Measurements from ENCODE around the gene RLN3.

Gene RLN3

GRCh38 chr19:14054099-14054498 lies 26.2 kb downstream of the RLN3 start:
- no peak for DNase-seq (ENCODE audit: low spot score)

GRCh38 chr19:14054721-14055120 lies 26.8 kb downstream of the RLN3 start:
- DNase-seq (ENCODE audit: low spot score): no peak

GRCh38 chr19:14055396-14055795 lies 27.4 kb downstream of the RLN3 start:
- DNase-seq (ENCODE audit: low spot score): no peak

GRCh38 chr19:14056069-14056666 lies 28.2 kb downstream of the RLN3 start:
- no peak for DNase-seq (ENCODE audit: low spot score)

- no peak for DNase-seq (ENCODE audit: low spot score)
Observed at GRCh38 chr19:14056741-14057356, 28.9 kb downstream of the RLN3 start.

- no peak for DNase-seq (ENCODE audit: low spot score)
Observed at GRCh38 chr19:14058182-14059092, 30.5 kb downstream of the RLN3 start.

GRCh38 chr19:14059093-14059480 lies 31.1 kb downstream of the RLN3 start:
- no peak for DNase-seq (ENCODE audit: low spot score)

GRCh38 chr19:14059652-14060155 lies 31.8 kb downstream of the RLN3 start:
- no peak for DNase-seq (ENCODE audit: low spot score)

GRCh38 chr19:14061081-14061749 lies 33.3 kb downstream of the RLN3 start:
- no peak for DNase-seq (ENCODE audit: low spot score)

GRCh38 chr19:14061751-14062557 lies 34.0 kb downstream of the RLN3 start, which contains the start of gene PALM3:
Gene PALM3, minus strand, starts transcription at chr19:14062076. Its CDS starts 96 bp downstream, at chr19:14061980.
- no peak for DNase-seq (ENCODE audit: low spot score)

- DNase-seq (ENCODE audit: low spot score): no peak
Observed at GRCh38 chr19:14062558-14062855, 34.6 kb downstream of the RLN3 start.

GRCh38 chr19:14063105-14063504 lies 35.2 kb downstream of the RLN3 start:
- no peak for DNase-seq (ENCODE audit: low spot score)

GRCh38 chr19:14066134-14066533 lies 38.2 kb downstream of the RLN3 start:
- DNase-seq (ENCODE audit: low spot score): no peak

GRCh38 chr19:14070268-14071050 lies 42.5 kb downstream of the RLN3 start:
- DNase-seq (ENCODE audit: low spot score): peak; percentile 43

- peak; percentile 41 for DNase-seq (ENCODE audit: low spot score)
Observed at GRCh38 chr19:14072535-14073260, 44.8 kb downstream of the RLN3 start, which contains the start of gene MISP3. Gene MISP3, plus strand, starts transcription at chr19:14072786. Its CDS starts 524 bp downstream, at chr19:14073310.

- peak; percentile 60 for DNase-seq (ENCODE audit: low spot score)
Observed at GRCh38 chr19:14073261-14073924, 45.4 kb downstream of the RLN3 start.

- peak; percentile 38 for DNase-seq (ENCODE audit: low spot score)
Observed at GRCh38 chr19:14073925-14074838, 46.2 kb downstream of the RLN3 start.

- no peak for DNase-seq (ENCODE audit: low spot score)
Observed at GRCh38 chr19:14078411-14078810, 50.5 kb downstream of the RLN3 start.
